Fibroblast of villous mesenchyme (primary cell): Measurements from ENCODE around the gene SOD1. TPM values are rescaled to one million over a fixed set of nuclear protein-coding genes. Genes with fewer than 3 reads are reported as not detected.

Experiments used
- DNase-seq: peaks from one replicate; pipeline ENCODE4 v3.0.0-alpha.2; 2010; ENCODE audit warnings: low read depth
- H3K4me3 ChIP-seq: 2 replicates; pipeline ENCODE4 v1.5.1; 2011; ENCODE audit warnings: low read depth, mild to moderate bottlenecking, low read length
- CTCF ChIP-seq: IDR thresholded peaks from 2 replicates; pipeline ENCODE4 v1.5.1; 2012; ENCODE audit warnings: low read depth, mild to moderate bottlenecking, low read length; ENCODE audit not compliant: insufficient read depth
- total RNA-seq: library from RNA; depleted of rRNA; stranded (reverse); fragments of >200 nt; gene quantifications from 2 replicates; pipeline ENCODE4 v1.2.3, GENCODE V29; 2012

SOD1 gene
- total RNA-seq, 1 donor: 234 TPM

GRCh38 chr21:31682620-31683019, 23.1 kb downstream of the SOD1 start:
- no peak overlapping the region for H3K4me3 ChIP-seq
- no peak for TF ChIP-seq CTCF
- DNase-seq: no peak

GRCh38 chr21:31683029-31683428, 23.5 kb downstream of the SOD1 start:
- no peak for DNase-seq
- TF ChIP-seq CTCF: no peak
- H3K4me3 ChIP-seq: no peak overlapping the region

DNA sequence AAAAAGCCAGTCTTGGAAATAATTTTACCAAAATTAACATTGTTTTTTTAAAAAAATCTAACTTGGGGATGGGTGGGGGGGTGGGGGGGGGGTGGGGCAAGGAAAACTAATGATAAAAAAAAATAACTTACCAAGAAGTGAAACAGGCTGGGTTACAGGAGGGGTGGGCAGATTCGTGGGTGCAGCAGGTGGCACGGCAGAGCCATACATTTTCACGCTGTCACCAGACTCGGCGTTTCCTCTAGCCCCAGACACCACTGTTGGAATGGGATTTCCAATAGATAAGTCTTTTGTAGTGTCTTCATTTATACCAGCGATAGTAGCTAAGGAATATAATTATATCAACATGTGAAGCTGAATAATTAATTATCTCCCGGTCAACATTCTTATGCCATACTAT, 25.4 kb downstream of the SOD1 start:
- TF ChIP-seq CTCF: no peak
- DNase-seq: no peak
- no peak overlapping the region for H3K4me3 ChIP-seq

DNA sequence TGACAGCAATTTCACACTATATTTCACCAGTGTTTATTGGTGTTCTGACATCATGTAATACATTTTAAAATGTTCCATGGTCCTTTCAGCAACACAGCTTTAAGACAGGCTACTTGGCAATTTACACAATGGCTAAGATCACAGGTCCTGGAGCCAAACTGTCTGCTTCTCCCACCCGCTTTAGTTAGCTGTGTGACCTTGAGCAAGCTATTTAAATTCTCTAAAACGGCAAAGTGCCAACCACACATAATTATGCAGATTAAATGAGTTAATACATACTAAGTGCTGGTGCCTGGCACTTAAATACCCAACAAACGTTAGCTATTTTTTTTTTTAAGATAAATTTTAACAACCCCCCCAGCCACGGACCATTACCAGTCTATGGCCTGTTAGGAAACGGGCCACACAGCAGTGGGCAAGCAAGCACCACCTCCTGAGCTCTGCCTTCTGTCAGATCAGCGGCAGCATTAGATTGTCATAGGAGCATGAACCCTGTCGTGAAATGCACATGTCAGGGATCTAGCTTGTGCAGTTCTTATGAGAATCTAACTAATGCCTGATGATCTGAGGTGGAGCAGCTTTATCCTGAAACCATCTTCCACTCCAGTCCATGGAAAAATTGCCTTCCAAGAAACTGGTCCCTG, 26.9 kb downstream of the SOD1 start:
- DNase-seq: no peak
- TF ChIP-seq CTCF: no peak
- H3K4me3 ChIP-seq: no peak overlapping the region

DNA sequence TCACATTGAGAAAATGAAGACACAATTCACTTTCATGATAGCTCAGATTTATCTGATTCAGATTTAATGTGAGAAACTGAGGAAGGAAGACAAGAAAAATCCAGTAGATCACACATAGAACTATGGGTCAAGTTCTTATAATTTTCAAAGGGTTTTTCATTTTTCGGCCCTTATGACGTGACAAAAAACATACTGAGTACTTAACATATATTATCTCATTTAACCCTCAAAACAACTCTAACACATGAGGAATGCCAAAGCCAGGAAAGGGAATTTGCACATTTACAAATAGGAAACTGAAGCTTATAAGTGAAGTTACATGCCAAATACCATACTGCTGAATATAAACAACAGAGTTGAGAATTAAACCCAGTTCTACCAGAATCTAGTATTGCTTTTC, 27.6 kb downstream of the SOD1 start:
- DNase-seq: no peak
- H3K4me3 ChIP-seq: no peak overlapping the region
- no peak for TF ChIP-seq CTCF

GRCh38 chr21:31688603-31689368, 29.3 kb downstream of the SOD1 start:
- no peak for TF ChIP-seq CTCF
- no peak overlapping the region for H3K4me3 ChIP-seq
- no peak for DNase-seq
